ENCODE measurements around the gene NAGPA.

GRCh38 chr16:5002699-5003143, 31.0 kb downstream of the NAGPA start:
- no peak for TF ChIP-seq CTCF (IDR thresholded peaks at IDR 0.05)
- no peak for TF ChIP-seq POLR2A (IDR thresholded peaks at IDR 0.05)

Measured in esophagus squamous epithelium (tissue), 4 donors.